ENCODE data around the gene OR5AU1. TPM values are rescaled to one million over a fixed set of nuclear protein-coding genes. Genes with fewer than 3 reads are reported as not detected.

OR5AU1 gene
- total and polyA plus RNA-seq, 2 of the 13 experiments (the other 11 are each of a cell fraction or from before 2014, with no cell fraction given), result not detected

- TF ChIP-seq DNMT1 (CRISPR knock-in tag; IDR thresholded peaks at IDR 0.05), result 0 out of 2 replicates have a peak, but pooled peaks have one; percentile 33
- TF ChIP-seq ZNF225 (CRISPR knock-in tag; IDR thresholded peaks at IDR 0.05), result 0 out of 2 replicates have a peak, but pooled peaks have one; percentile 19
- TF ChIP-seq SOX13 (IDR thresholded peaks at IDR 0.05), result 0 out of 2 replicates have a peak, but pooled peaks have one; percentile 27
- no peak for TF ChIP-seq SOX13 (CRISPR knock-in tag; conservative IDR thresholded peaks at IDR 0.05 in 1 of 2, IDR thresholded peaks at IDR 0.05 in 1 of 2)
- 0 out of 2 replicates have a peak, but pooled peaks have one; percentile 46 for TF ChIP-seq ARNT2 (CRISPR knock-in tag; IDR thresholded peaks at IDR 0.05; ENCODE audit: low read depth)
- TF ChIP-seq DBP (CRISPR knock-in tag; IDR thresholded peaks at IDR 0.05; ENCODE audit: not compliant biosample characterization), result no peak
- peak; percentile 68; the same call in 1 of the 2 replicates for TF ChIP-seq TFAP4 (IDR thresholded peaks at IDR 0.05; ENCODE audit: borderline replicate concordance, low read depth)
- peak; percentile 51; the same call in 1 of the 2 replicates for TF ChIP-seq ZNF552 (CRISPR knock-in tag; IDR thresholded peaks at IDR 0.05; ENCODE audit: borderline replicate concordance)
- no peak for TF ChIP-seq KLF6 (CRISPR knock-in tag; IDR thresholded peaks at IDR 0.05)
- no peak for TF ChIP-seq HDAC1 (CRISPR knock-in tag; IDR thresholded peaks at IDR 0.05)
- peak; percentile 50 for TF ChIP-seq DRAP1 (CRISPR knock-in tag; IDR thresholded peaks at IDR 0.05)
- TF ChIP-seq ZNF512B (CRISPR knock-in tag; IDR thresholded peaks at IDR 0.05; ENCODE audit: borderline replicate concordance), result peak; percentile 49; the same call in 1 of the 2 replicates
- peak; percentile 33 for TF ChIP-seq PHF8 (CRISPR knock-in tag; IDR thresholded peaks at IDR 0.05)
- TF ChIP-seq ZNF710 (CRISPR knock-in tag; IDR thresholded peaks at IDR 0.05; ENCODE audit: borderline replicate concordance), result 0 out of 2 replicates have a peak, but pooled peaks have one; percentile 19
- peak; percentile 39; the same call in 1 of the 2 replicates for TF ChIP-seq ZNF567 (CRISPR knock-in tag; IDR thresholded peaks at IDR 0.05; ENCODE audit: borderline replicate concordance)
- 0 out of 4 replicates have a peak, but pooled peaks of 1 of the 2 experiments have one; percentile 30 for TF ChIP-seq POLR2A (IDR thresholded peaks at IDR 0.05; ENCODE audit: insufficient read depth in 1 of 2, low read depth in 2 of 2, low read length in 2 of 2)
- TF ChIP-seq UBTF (CRISPR knock-in tag; IDR thresholded peaks at IDR 0.05), result peak; percentile 59; the same call in 1 of the 2 replicates
- TF ChIP-seq SRSF1 (optimal IDR thresholded peaks at IDR 0.05; ENCODE audit: low read depth, low read length), result peak; percentile 20
- TF ChIP-seq ZNF672 (CRISPR knock-in tag; IDR thresholded peaks at IDR 0.05), result no peak
Measured at GRCh38 chr14:21191809-21192446, 36.1 kb upstream of the OR5AU1 start (continued).
